Measurements from ENCODE around the gene GP1BB.

GP1BB gene

DNA sequence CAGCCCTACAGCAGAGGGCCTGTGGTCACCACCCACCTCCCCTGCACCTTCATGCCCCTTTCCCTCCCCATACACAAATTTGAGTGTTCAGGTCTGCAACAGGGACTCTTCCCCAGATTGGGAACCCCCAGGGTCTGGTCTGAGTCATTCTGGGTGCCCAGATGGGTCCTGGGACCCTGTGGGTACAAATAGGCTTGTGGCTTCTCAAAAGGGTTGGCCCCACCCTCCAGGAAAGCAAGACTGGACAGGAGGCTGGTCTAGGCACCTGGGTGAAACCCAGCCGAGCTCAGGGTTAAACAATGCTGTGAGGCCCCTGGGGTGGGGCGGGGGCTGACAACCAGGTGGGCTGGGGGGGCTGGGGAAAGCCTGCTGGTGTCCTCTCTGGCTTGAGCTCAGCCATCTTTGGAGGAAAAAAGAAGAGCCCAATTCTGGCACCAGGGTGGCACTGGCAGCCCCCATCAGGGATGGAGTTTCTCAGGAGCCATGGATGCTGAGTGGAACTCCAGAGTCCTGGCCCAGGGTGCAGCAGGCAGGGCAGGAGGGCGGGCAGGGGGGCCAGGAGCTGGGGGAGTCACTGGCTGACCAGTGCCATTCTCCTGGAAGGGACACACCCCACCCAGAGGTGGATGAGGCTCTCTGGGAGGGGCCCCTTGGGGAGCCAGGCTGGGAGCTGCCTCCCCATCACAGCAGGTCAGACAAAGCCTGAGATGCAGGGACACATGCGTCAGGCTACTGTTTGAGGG, 8.0 kb upstream of the GP1BB start:
- no peak overlapping the region for H3K27ac Mint-ChIP-seq
- peaks cover 42 to 61% of the 10 kb centered on the region in 2 donors for H3K27me3 Mint-ChIP-seq
- H3K36me3 Mint-ChIP-seq: no peaks in the 10 kb centered on the region
- H3K9me3 Mint-ChIP-seq: no peaks in the 10 kb centered on the region
- peaks cover 10 to 19% of the 10 kb centered on the region in 2 donors for H3K4me1 Mint-ChIP-seq
- peak; percentile 42 to 52 for ATAC-seq (replicated peaks)
- no peak for DNase-seq
- peak overlapping the region; percentile 50 to 73 for H3K4me3 Mint-ChIP-seq

- Mint-ChIP-seq H3K36me3 (peaks cover 0 to 3% of the 10 kb centered on the region in 2 donors), H3K9me3 (no peaks in the 10 kb centered on the region), H3K4me1 (peaks cover 13 to 19% of the 10 kb centered on the region in 2 donors), H3K4me3 (peak overlapping the region in 1 of 2 donors; percentile 10), H3K27me3 (peaks cover 51 to 70% of the 10 kb centered on the region in 2 donors), H3K27ac (no peak overlapping the region)
- ATAC-seq (replicated peaks) (no peak), DNase-seq (no peak)
Measured at GRCh38 chr22:19716041-19716828, 7.1 kb upstream of the GP1BB start.

- Mint-ChIP-seq H3K4me3 (no peak overlapping the region), H3K27ac (no peak overlapping the region), H3K9me3 (no peaks in the 10 kb centered on the region), H3K4me1 (peaks cover 14 to 19% of the 10 kb centered on the region in 2 donors), H3K36me3 (peaks cover 0 to 3% of the 10 kb centered on the region in 2 donors), H3K27me3 (peaks cover 56 to 75% of the 10 kb centered on the region in 2 donors)
- ATAC-seq (replicated peaks): no peak
- DNase-seq: no peak
Measured at GRCh38 chr22:19716829-19717105, 6.6 kb upstream of the GP1BB start.

GRCh38 chr22:19717181-19717580, 6.2 kb upstream of the GP1BB start:
- Mint-ChIP-seq H3K36me3 (peaks cover 0 to 3% of the 10 kb centered on the region in 2 donors), H3K9me3 (no peaks in the 10 kb centered on the region), H3K4me1 (peaks cover 14 to 19% of the 10 kb centered on the region in 2 donors), H3K4me3 (peak overlapping the region; percentile 29 to 44), H3K27ac (no peak overlapping the region), H3K27me3 (peaks cover 56 to 79% of the 10 kb centered on the region in 2 donors)
- ATAC-seq (replicated peaks) (no peak), DNase-seq (no peak)

DNA sequence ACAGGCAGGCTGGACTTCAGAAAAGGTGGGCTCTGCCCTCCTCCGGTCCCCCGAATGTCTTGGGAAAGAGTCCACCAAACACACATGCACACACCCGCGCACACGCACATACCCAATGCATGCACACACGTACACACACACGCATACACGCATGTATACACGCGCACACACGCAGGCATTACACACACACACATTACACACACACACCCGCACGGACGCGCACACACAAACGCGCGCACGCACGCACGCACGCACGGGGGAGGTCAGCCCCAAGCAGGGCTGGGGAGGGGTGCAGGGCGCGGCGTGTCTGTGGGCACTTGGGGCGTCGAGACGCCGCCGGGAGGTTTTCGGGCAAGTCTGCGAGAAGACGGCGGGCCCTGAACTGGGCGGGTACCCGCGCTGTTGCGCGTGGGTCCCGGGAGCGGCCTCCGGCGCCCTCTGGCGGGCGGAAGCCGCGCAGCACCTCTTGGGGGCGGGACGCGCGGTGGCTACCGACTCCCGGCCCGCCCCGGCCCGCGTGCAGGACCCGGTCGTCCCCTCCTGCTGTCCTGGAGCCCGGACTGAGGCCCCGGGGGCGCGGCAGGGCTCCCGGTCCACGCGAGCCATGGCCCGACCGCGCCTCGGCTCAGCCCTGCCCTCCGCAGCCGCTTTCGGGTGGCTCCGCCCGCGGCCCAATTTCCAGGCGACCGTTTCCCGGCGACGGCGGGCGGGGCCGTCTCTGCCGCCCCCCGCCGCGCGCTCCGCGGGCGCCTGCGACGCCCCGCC, 5.5 kb upstream of the GP1BB start:
- H3K27ac Mint-ChIP-seq: no peak overlapping the region

GRCh38 chr22:19718456-19719049, 4.8 kb upstream of the GP1BB start:
- Mint-ChIP-seq H3K4me3 (peak overlapping the region; percentile 36 to 57), H3K36me3 (peaks cover 0 to 3% of the 10 kb centered on the region in 2 donors), H3K9me3 (no peaks in the 10 kb centered on the region), H3K4me1 (peaks cover 23 to 28% of the 10 kb centered on the region in 2 donors), H3K27me3 (peaks cover 55 to 85% of the 10 kb centered on the region in 2 donors), H3K27ac (no peak overlapping the region)
- DNase-seq: no peak
- no peak for ATAC-seq (replicated peaks)

More for the DNA sequence above, 5.5 kb upstream of the GP1BB start:
- no peaks in the 10 kb centered on the region for H3K9me3 Mint-ChIP-seq
- peaks cover 55 to 85% of the 10 kb centered on the region in 2 donors for H3K27me3 Mint-ChIP-seq
- peak overlapping the region; percentile 77 to 81 for H3K4me3 Mint-ChIP-seq
- DNase-seq (peak; percentile 71), ATAC-seq (replicated peaks) (peak; percentile 83 to 87)
- H3K4me1 Mint-ChIP-seq: peaks cover 16 to 24% of the 10 kb centered on the region in 2 donors
- H3K36me3 Mint-ChIP-seq: peaks cover 0 to 3% of the 10 kb centered on the region in 2 donors

GRCh38 chr22:19719050-19719482, 4.3 kb upstream of the GP1BB start:
- H3K4me3 Mint-ChIP-seq: peak overlapping the region; percentile 52 to 74
- no peak for DNase-seq
- peaks cover 23 to 24% of the 10 kb centered on the region in 2 donors for H3K4me1 Mint-ChIP-seq
- H3K27ac Mint-ChIP-seq: no peak overlapping the region
- peaks cover 0 to 3% of the 10 kb centered on the region in 2 donors for H3K36me3 Mint-ChIP-seq
- H3K9me3 Mint-ChIP-seq: no peaks in the 10 kb centered on the region
- H3K27me3 Mint-ChIP-seq: peaks cover 52 to 82% of the 10 kb centered on the region in 2 donors
- no peak for ATAC-seq (replicated peaks)

DNA sequence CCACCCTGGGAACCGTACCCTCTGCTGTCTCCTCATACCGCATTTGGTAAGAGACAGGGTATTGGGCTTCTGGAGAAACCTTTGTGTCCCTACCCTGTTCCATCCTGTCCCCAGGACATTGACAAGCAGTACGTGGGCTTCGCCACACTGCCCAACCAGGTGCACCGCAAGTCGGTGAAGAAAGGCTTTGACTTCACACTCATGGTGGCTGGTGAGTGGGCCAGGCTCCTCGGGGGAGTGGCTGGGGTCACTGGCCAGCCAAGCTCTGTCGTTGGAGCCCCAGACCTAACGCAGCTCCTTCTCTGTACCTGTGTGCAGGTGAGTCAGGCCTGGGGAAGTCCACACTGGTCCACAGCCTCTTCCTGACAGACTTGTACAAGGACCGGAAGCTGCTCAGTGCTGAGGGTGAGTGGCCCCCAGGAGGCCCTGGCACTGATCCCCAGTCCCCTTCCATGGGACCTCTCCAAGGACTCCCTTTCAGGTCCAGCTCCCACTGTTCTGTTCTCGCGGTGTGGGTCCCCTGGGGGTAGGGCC, 3.8 kb upstream of the GP1BB start:
- H3K9me3 Mint-ChIP-seq: no peaks in the 10 kb centered on the region
- no peak for DNase-seq
- ATAC-seq (replicated peaks): no peak
- H3K27ac Mint-ChIP-seq: peak overlapping the region; percentile 56
- peaks cover 0 to 3% of the 10 kb centered on the region in 2 donors for H3K36me3 Mint-ChIP-seq
- peak overlapping the region; percentile 52 to 74 for H3K4me3 Mint-ChIP-seq
- H3K27me3 Mint-ChIP-seq: peaks cover 54 to 85% of the 10 kb centered on the region in 2 donors
- peaks cover 25 to 28% of the 10 kb centered on the region in 2 donors for H3K4me1 Mint-ChIP-seq

GRCh38 chr22:19720150-19720827, 3.0 kb upstream of the GP1BB start:
- no peak overlapping the region for H3K27ac Mint-ChIP-seq
- H3K27me3 Mint-ChIP-seq: peaks cover 61 to 85% of the 10 kb centered on the region in 2 donors
- ATAC-seq (replicated peaks) (no peak), DNase-seq (no peak)
- no peaks in the 10 kb centered on the region for H3K9me3 Mint-ChIP-seq
- peaks cover 30 to 36% of the 10 kb centered on the region in 2 donors for H3K4me1 Mint-ChIP-seq
- no peak overlapping the region for H3K4me3 Mint-ChIP-seq
- H3K36me3 Mint-ChIP-seq: peaks cover 0 to 3% of the 10 kb centered on the region in 2 donors

- H3K27me3 Mint-ChIP-seq: peaks cover 64 to 85% of the 10 kb centered on the region in 2 donors
- H3K4me1 Mint-ChIP-seq: peaks cover 30 to 38% of the 10 kb centered on the region in 2 donors
- DNase-seq (no peak), ATAC-seq (replicated peaks) (no peak)
- no peaks in the 10 kb centered on the region for H3K9me3 Mint-ChIP-seq
- no peak overlapping the region for H3K27ac Mint-ChIP-seq
- H3K4me3 Mint-ChIP-seq: no peak overlapping the region
- peaks cover 1 to 3% of the 10 kb centered on the region in 2 donors for H3K36me3 Mint-ChIP-seq
Measured at GRCh38 chr22:19720999-19721329, 2.4 kb upstream of the GP1BB start.

- Mint-ChIP-seq H3K4me1 (peaks cover 30 to 38% of the 10 kb centered on the region in 2 donors), H3K27ac (no peak overlapping the region), H3K9me3 (no peaks in the 10 kb centered on the region), H3K36me3 (peaks cover 1 to 3% of the 10 kb centered on the region in 2 donors), H3K27me3 (peaks cover 62 to 82% of the 10 kb centered on the region in 2 donors), H3K4me3 (no peak overlapping the region)
- ATAC-seq (replicated peaks): no peak
- no peak for DNase-seq
Measured at GRCh38 chr22:19721330-19722177, 1.8 kb upstream of the GP1BB start.

DNA sequence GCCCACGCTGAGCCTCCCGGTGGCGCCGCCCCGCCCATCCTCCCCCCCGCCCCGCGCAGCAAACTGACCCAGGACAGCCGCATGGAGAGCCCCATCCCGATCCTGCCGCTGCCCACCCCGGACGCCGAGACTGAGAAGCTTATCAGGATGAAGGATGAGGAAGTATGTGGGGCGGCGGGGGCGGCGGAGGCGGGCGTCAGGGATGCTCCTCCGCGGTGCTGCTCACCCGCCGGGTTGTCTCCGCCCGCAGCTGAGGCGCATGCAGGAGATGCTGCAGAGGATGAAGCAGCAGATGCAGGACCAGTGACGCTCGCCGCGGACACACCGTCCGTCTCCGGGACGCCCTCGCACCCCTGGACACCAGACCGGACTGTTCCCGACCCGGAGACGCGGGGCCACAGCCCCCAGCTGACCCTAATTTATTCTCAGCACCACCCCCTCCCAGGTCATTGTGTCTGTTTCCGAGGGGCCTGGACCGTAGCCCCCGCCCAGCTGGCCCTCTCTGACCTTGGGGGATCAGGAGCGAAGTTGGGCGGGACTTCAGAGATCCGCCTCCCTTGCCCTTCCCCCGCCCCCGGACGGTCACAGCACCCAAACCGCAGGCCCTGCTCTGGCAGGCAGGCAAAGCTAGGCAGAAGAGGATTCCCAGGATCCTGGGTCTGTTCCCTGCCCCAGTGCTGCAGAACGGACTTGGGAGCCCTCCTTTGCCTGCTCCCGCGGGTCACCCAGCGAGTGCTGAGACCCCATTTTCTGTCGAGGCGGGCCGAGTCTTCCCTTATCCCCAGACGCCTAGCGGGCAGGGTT, 959 bp upstream of the GP1BB start:
- Mint-ChIP-seq H3K9me3 (no peaks in the 10 kb centered on the region), H3K27ac (no peak overlapping the region), H3K36me3 (peaks cover 1 to 3% of the 10 kb centered on the region in 2 donors), H3K4me3 (no peak overlapping the region), H3K4me1 (peaks cover 30 to 38% of the 10 kb centered on the region in 2 donors), H3K27me3 (peaks cover 69 to 82% of the 10 kb centered on the region in 2 donors)
- DNase-seq (no peak), ATAC-seq (replicated peaks) (no peak)

Measured in stimulated activated naive B cell treated with anti-CD40 and anti-IgM and Interleukin-4, amounts not matched to agents 10 μg/mL and 1 μg/mL and 100 μg/mL, for 72 hours (primary cell).